22Rv1 (cell line): ENCODE results near the gene MYMK.

ENCODE experiments used
- H3K27ac ChIP-seq: fragments of 450-650 bp; 2 replicates; pipeline ENCODE4 v1.5.1; 2017
- CTCF ChIP-seq: fragments of 450-650 bp; IDR thresholded peaks from 2 replicates; pipeline ENCODE4 v1.5.1; 2017; ENCODE audit warnings: mild to moderate bottlenecking
- ZFX ChIP-seq: fragments of 450-650 bp; IDR thresholded peaks from 2 replicates; pipeline ENCODE4 v1.6.1; 2017; ENCODE audit warnings: antibody characterized with exemption, borderline replicate concordance

The MYMK gene

GRCh38 chr9:133529457-133529856, 4.7 kb upstream of the MYMK start:
- H3K27ac ChIP-seq, result no peak overlapping the region
- TF ChIP-seq CTCF (no peak), ZFX (no peak)

GRCh38 chr9:133528876-133529241, 4.1 kb upstream of the MYMK start:
- no peak for TF ChIP-seq CTCF
- no peak for TF ChIP-seq ZFX
- no peak overlapping the region for H3K27ac ChIP-seq

GRCh38 chr9:133528001-133528875, 3.5 kb upstream of the MYMK start:
- H3K27ac ChIP-seq, result no peak overlapping the region
- TF ChIP-seq ZFX (no peak), CTCF (no peak)

- no peak overlapping the region for H3K27ac ChIP-seq
These were observed 2.7 kb upstream of the MYMK start for GRCh38 chr9:133527444-133527920.

GRCh38 chr9:133526721-133527321, 2.1 kb upstream of the MYMK start:
- no peak for TF ChIP-seq ZFX
- TF ChIP-seq CTCF, result no peak

More at GRCh38 chr9:133527444-133527920, 2.7 kb upstream of the MYMK start:
- TF ChIP-seq CTCF (no peak), ZFX (no peak)

GRCh38 chr9:133525677-133526076, 918 bp upstream of the MYMK start:
- H3K27ac ChIP-seq, result no peak overlapping the region
- TF ChIP-seq CTCF, result no peak
- no peak for TF ChIP-seq ZFX

More at GRCh38 chr9:133526721-133527321, 2.1 kb upstream of the MYMK start:
- no peak overlapping the region for H3K27ac ChIP-seq

GRCh38 chr9:133524146-133524545, 613 bp downstream of the MYMK start:
- H3K27ac ChIP-seq, result no peak overlapping the region
- TF ChIP-seq CTCF (no peak), ZFX (no peak)
